HG03442 (cell line): ENCODE measurements around the gene SNX11.

ENCODE experiments used
- ATAC-seq: cut with Tn5 transposase; IDR thresholded peaks from one replicate; pipeline ENCODE4 v1.9.1; 2021; ENCODE audit warnings: mild to moderate bottlenecking, moderate library complexity; ENCODE audit not compliant: unreplicated experiment

SNX11 gene

DNA sequence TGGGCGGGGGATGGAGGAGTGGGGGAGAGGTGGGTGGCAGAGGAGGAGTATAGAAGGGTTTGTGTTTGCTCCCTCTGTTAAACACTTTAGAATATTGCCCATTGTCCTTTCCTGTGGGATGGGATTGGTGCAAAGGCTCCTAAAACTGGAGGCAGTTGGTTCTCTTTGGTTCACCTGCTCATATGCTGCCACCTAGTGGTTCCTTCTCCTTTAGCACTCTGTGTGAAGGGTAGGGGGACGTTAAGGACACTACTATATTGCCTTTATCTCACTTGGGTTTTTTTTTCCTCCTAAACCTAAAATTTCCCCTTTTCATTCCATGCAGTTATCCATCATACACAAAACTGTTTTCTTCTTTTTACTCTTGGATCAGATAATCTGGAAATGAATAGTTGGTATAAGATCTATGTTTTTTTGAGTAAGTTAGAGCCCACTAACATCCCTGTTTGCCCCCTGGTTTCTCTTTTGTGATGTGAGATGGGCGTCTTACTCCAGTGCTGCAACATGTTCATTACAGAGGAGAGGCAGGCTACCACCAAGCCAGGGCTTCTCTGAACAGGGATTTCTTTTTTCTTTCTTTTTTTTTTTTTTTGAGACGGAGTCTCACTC, 23.8 kb downstream of the SNX11 start:
- no peak for ATAC-seq

DNA sequence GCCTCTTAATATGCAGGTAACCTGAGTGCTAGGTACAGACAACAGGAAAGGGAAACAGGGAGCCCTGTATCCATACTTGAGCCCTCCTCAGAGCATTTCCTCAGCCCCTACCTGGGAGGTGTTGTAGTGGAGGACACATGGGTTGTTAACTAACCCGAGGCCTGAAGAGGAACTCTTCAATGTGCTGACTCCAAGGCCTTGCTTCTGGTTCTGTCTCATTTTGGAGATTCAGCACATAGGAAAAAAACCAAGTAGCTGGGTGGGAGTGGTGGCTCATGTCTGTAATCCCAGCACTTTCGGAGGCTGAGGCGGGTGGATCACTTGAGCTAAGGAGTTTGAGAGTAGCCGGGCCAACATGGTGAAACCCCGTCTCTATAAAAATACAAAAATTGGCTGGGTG, 24.8 kb downstream of the SNX11 start:
- no peak for ATAC-seq

DNA sequence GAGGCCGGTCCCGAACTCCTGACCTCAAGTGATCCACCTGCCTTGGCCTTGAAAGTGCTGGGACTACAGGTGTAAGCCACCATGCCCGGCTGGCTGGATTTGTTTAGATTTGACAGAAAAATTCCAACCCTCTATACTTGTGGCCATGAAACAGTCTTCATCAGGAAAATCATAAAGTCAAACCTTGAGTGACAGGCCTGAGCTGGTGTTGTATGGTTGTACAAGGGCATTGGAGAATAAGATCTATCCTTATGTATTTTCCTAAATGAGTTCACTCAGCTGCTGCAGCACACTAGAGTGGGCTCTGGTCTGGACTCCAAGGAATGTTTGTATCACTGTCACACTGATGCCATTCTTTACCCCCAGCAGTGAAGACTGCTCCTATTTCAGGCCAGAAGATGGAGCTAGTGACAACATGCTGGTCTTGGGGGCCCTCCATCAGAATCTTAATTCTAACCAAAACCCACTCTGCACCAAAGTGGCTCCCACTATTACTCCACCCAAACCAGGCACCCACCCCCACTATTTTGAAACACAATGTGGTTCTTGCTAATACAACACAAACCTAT, 27.4 kb downstream of the SNX11 start:
- ATAC-seq = no peak

DNA sequence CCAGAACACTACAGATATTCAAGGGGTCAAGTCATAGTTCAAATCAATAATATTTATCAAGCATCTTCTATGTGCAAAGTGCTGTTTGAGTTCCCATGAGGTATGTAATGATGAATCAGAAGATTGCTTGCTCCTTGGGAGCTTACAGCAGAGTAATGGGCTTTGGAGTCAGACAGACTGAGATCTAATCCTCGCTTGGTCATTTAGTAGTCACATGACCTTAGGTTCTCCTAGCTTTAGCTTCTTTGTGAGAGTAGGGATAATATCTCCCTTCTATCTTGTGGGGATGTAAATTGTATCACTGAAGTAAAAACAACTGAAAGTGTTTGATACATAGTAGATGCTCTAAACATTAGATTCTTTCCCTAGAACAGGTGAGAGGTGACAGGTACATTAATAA, 30.1 kb downstream of the SNX11 start:
- no peak for ATAC-seq

- ATAC-seq = no peak
Measured at GRCh38 chr17:48139944-48140343, 32.4 kb downstream of the SNX11 start.

DNA sequence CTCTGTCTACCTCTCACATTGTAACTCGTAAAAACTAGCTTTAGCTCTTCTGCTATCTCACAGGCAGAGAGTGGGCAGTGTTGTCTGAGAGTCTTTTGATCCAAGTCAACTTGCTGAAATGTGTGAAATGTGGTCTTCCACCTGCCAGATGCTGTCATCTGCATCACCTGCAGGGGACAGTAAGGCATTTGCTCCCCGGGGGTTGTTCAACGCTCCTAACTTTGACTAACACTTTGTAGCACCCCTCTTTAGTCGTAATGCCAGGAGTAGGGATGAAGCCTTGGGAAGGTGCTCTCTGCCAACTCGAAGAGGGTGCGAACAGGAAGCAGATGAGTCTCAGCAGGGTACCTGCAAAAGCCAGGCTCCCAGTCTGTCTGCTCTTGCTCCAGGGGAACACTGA, 36.1 kb downstream of the SNX11 start:
- no peak for ATAC-seq

- ATAC-seq = no peak
Measured at GRCh38 chr17:48144231-48144630, 36.7 kb downstream of the SNX11 start.

- ATAC-seq = no peak
Measured at GRCh38 chr17:48144976-48145798, 37.6 kb downstream of the SNX11 start.

- no peak for ATAC-seq
Measured at GRCh38 chr17:48148029-48148770, 40.6 kb downstream of the SNX11 start.

DNA sequence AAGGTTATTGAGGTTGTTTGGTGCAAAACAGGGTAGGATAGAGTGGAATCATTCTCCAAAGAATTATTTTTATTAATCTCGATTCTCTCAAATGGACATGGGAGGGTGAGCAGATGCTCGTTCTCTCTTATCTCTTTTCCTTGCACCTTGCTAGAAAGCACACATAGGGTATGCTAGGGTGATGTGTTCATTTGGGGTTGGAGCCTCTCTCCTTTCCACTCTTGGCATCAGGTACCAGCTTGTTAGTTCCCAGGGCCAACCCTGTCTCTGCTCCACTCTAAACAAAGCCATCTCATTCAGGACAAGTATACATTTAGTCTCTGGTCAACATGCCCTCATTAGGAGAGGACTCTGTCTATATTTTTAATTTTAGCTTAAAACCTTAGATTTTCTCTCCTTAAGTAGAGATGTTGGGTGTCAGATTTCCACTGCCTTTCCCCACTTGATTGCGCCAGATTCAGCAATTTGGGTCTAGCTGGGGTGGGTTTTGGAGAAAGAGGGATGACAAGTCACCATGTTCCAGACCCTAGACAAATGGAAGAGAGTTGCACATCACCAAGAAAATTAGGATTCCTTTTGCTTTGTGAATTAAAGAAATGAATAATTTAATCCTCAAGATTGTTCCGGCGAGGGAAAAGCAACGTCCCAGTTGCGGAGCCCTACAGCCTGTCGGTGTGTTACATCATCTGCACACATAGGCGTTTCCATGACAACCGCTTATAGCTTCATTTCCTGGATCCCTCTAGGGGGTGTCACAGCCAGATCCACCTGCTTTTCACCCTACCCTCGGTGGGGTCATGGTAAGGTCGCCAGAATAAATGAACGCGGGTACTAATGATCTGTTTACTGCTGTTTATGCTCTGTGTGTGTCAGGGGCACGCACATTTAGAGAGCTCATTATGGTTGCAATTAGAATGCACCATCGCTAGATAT, 41.6 kb downstream of the SNX11 start:
- no peak for ATAC-seq

DNA sequence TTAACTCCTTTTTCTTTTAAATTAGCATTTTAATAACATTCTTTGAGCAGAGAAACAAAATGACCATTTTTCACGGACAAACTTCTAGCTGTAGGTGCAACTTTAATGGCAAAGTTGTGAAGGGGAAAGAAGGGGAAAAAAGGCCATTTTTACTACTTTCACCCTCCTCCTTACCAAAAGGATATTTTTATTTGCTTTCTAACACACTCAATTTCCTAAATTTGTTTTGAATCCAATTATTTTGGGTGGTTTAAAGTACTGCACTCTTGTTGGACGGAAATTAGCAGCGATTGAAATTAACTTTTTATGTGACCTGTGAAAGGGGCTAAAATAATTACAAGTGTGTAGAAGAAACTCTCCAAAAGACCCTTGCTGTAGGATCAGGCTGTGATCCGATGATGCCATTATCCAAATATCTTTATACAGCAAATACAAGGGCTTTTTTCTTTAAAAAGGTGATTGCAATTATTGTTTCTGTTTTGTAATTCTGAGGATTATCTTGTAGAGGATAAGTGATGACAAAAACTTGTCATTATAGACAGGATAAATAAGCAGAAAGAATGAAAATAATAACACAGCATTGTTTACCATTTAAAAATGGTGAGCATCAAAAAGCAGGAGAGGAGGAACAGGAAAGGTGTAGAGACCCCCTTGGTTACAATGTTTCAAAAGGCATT, 42.4 kb downstream of the SNX11 start:
- no peak for ATAC-seq

GRCh38 chr17:48150597-48151001, 43.0 kb downstream of the SNX11 start:
- no peak for ATAC-seq

GRCh38 chr17:48151220-48151619, 43.7 kb downstream of the SNX11 start:
- no peak for ATAC-seq

DNA sequence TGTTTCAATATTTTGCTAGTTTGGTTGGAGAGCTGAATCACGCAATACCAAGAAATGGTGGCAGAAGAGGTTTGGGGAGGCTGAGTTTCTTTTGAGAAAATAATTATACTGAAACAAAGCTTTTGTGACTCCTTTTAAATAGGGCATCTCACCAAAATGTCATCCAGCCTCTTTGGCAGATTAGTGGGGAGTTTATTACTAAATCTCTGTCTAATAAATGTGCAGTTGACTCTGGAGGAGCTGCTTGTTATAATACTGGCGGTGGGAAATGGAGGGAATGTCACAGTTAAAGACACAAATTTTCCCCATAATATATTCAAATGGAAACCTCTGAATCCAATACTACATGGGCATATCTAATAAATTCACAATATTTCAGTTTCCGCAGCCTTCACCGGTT, 44.7 kb downstream of the SNX11 start:
- ATAC-seq = no peak

GRCh38 chr17:48153691-48154358, 46.3 kb downstream of the SNX11 start:
- no peak for ATAC-seq

DNA sequence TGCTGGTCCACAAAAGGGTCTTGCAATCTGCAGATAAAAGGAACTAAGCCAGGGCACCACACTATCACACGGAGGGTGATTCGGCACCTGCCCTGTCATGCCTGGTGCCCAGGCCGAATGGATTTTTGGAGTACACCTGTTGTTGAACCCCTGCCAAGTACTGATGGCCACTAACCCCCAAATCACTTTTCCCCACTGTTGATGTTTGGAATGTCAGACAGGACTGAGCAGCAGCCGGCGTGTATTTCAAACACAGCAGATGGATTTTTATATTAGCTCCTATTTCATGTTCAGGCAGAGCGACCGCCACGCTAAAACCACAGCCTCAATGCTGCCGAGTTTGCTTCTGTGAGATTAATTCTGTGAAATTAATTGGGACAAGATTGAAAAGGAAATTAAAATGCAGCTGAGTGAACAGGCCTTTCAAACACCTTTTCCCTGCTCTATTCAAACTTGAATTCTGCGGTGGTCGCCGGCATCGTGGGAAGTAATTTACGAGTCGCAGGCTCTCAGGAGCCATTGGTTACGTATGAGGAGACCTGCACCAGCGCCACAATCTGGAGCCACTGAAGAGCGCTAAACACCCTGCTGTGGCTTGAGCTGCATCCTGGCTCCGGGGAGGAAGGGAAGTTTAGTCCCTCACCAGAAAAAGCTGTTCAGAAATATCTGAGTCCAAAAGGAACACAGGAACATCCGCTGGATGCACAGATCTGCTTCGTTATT, 48.5 kb downstream of the SNX11 start:
- no peak for ATAC-seq

- no peak for ATAC-seq
Measured at GRCh38 chr17:48159232-48159631, 51.7 kb downstream of the SNX11 start.

DNA sequence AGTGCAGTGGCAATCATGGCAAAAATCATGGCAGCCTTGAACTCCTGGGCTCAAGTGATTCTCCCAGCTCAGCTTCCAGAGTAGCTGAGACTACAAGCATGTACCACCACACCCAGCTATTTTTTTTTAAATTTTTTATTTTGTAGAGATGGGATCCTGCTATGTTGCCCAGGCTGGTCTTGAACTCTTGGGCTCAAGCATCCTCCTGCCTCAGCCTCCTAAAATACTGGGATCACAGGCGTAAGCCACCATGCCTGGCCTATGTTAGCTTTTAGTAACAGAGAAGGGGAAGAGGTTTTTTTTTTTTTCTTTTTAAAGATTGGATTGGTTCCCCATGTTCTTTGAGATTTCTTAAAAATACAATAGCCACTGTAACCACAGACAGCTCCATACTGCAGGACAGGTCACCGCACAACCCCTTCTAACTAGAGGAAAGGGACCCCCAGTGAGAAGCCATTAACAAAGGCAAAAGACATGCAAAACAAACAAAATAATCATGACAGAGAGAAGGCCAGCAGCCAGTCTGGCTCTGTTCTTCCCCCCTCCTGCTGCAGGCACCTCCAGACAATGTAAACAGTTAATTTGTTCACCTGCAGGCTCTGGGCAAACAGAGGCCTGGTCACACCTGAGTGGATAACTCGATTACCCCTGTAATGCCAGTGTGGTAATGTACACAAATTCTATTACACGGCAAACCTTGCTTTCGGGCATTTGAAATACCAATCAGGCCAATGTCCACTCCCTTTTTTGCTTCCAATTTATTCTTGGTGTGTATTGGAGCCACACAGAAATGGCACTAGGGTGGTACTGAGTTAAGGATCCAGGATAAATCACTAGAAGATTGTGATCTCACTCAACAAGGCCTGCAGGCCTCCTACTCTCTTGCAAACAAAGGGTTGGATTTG, 52.9 kb downstream of the SNX11 start:
- no peak for ATAC-seq
